HEK293T (cell line): ENCODE results near the gene LIPC.

ENCODE experiments used
- BHLHE40 ChIP-seq: fragments of 450-650 bp; IDR thresholded peaks from 2 replicates; pipeline ENCODE4 v1.6.1; 2016; ENCODE audit warnings: mild to moderate bottlenecking, moderate library complexity, borderline replicate concordance
- ELF4 ChIP-seq: fragments of 450-650 bp; IDR thresholded peaks from 2 replicates; pipeline ENCODE4 v1.6.1; 2017; ENCODE audit warnings: antibody characterized with exemption
- FOXM1 ChIP-seq: fragments of 450-650 bp; IDR thresholded peaks from 2 replicates; pipeline ENCODE4 v1.6.1; 2017; ENCODE audit warnings: mild to moderate bottlenecking, borderline replicate concordance
- HDGF ChIP-seq: fragments of 450-650 bp; IDR thresholded peaks from 2 replicates; pipeline ENCODE4 v1.6.1; 2017; ENCODE audit warnings: antibody characterized with exemption, borderline replicate concordance
- LEF1 ChIP-seq: fragments of 450-650 bp; IDR thresholded peaks from 2 replicates; pipeline ENCODE4 v1.6.1; 2017; ENCODE audit warnings: mild to moderate bottlenecking, borderline replicate concordance
- NFRKB ChIP-seq: fragments of 450-650 bp; IDR thresholded peaks from 2 replicates; pipeline ENCODE4 v1.6.1; 2016; ENCODE audit warnings: mild to moderate bottlenecking, moderate library complexity
- PKNOX1 ChIP-seq: fragments of 450-650 bp; IDR thresholded peaks from 2 replicates; pipeline ENCODE4 v1.6.1; 2016
- TARDBP ChIP-seq: fragments of 450-650 bp; IDR thresholded peaks from 2 replicates; pipeline ENCODE4 v1.6.1; 2016
- ZNF384 ChIP-seq: fragments of 450-650 bp; IDR thresholded peaks from 2 replicates; pipeline ENCODE4 v1.6.1; 2016

DNA sequence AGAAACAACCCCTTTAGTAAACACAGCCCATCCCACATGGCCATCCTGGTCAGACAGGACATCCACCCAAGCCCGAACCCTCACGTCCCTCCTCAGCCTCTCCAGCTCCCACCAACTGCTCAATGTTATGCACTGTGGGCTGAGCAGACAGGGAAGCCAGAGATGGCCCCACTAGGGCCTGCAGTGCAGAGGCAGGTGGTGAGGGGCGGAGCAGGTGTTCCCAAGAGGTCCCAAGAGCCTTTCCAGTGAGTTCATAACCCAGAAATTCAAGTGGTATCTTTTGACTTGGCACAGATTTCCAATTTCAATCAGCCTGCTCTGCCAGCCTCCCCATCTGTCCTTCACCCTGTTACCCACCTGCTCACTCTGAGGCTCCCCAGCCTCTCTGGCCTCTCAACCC, 130.3 kb downstream of the LIPC start:
- no peak for TF ChIP-seq FOXM1
- no peak for TF ChIP-seq PKNOX1
- no peak for TF ChIP-seq ZNF384
- no peak for TF ChIP-seq NFRKB
- TF ChIP-seq TARDBP = no peak
- no peak for TF ChIP-seq ELF4
- TF ChIP-seq HDGF = no peak
- no peak for TF ChIP-seq LEF1
- no peak for TF ChIP-seq BHLHE40
